Endometrial microvascular endothelial cells (primary cell): Measurements from ENCODE around the gene PDE1A. TPM values are rescaled to one million over a fixed set of nuclear protein-coding genes. Genes with fewer than 3 reads are reported as not detected.

Source experiments
- in situ Hi-C: cut with HindIII; loops from 2 replicates; pipeline ENCODE4 v1.10.0; 2017; ENCODE audit warnings: low sequenced_read_pairs, low pct_unique_long_range_greater_than_20kb; ENCODE audit errors: inconsistent ontology term
- total RNA-seq: library from RNA; depleted of rRNA; stranded (reverse); fragments of >200 nt; gene quantifications from one replicate; pipeline ENCODE4 v1.2.3, GENCODE V29; 2015; ENCODE audit errors: inconsistent ontology term

PDE1A gene
- total RNA-seq, 1 donor from 2014 or later: not detected

DNA sequence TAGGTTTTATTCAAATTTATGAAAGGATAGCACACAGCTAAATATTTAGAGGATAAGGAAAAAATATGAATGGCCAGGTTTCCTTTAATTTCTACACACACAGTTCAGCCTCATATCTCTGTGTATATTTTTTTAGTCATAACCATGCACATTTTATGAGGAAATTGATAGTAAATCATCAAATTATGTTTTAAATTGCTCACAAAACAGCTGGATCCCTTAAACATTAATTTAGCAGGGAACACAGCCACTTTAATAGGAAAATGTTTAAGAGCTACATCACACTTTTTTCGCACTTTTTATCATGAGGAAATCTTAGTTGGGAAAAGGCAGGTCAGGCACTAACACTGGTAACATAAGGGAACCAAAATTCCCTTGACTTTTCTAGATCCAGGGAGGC is 65.4 kb downstream of the PDE1A start:
- in situ Hi-C loops: no loop called here

DNA sequence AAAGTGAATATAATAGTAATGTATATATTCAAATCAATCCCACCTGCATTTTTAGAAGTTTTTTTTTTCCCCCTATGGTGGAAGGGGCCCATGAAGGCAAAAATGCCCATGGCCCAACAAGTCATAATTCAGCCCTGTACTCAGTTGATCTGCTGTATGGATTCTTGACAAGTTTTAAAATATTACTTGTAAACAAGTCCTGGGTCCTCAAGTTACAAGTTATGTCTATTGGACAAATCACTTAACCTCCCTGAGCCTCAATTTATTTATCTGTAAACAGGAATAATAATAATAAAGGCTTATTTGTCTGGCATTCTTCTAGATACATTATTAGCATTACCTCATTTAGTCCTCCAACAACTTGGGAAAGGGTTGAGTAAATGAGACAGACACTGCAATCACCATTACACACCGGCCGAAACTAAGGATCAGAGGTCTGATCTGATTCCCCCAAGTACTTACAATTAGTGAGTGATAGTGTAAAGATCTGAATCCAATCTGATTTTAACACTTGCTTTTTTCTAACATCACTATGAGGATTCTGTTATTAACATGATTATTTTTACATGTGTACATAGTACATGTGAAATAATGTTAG is 66.1 kb downstream of the PDE1A start:
- in situ Hi-C loops: no loop called here

DNA sequence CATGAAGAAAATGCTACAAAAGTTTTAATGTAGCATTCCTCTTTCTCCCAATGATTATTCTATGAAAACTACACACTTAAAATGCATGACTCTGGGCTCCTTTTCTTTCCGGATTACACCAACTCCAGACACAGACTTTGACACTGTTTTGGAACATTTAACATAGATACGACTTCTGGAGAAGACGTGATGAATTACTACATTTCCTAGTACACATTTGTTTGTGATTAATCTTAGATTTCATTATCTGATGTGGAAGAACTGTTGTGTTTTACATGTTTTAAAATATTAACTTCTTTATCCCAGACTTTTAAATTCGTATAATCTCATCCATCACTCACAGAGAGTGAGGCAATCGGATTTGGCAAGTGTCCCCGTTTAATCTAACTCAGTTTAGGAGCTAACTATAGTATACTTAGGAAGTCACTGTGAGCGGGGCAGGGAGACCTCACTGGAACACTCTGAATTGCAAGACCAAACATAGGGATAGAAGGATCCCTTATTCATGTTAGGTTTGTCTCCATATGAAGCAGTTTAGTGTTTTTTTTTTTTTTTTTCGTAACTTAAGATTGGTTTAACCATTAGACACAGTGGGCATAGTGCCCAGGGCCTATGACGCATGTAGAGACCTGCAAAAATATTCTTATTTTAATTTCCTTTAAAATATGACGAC is 66.7 kb downstream of the PDE1A start:
- in situ Hi-C loops: no loop called here

DNA sequence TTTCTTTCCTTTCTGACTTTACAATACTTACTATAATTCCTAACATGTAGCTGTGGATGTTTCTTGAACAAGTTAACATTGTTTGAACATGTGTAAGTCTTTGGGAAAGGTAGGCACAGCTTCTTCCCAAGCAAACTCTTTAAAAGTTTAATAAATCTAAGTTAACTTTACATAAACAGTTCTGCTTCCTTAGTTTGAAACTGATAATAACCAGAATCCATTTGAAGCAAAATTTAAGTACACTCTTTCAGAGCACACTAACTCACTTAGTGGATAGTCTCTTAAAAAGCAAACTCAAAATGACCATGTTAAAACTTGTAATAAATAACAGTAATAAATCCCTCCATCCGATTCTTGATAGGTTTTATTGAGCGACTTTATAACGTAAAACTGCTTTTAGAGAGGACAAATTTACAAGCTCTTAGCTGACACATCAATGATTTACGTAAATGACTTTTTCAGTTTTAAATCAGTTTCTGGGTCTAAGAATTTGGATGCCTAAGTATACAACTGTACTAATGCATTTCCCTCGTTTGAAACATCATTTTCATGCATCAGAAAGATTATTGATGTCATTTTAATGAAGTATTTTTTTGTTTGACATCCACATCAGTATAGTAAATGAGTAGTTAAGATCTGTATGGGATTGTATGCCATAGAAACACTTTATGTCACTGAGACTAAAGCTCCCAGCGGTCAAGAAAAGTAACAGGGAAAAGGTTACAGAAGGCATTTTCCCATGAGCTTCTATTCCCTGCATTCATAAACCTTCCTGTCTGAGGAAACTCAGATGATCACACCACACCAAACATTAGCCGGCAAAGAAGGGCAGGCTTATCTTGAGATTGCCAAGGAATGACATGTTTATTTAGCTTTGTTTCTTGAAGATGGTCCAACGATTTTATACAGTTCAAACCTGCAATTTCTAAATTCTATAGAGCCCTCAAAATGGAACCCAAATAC is 67.5 kb downstream of the PDE1A start:
- in situ Hi-C loops: no loop called here

DNA sequence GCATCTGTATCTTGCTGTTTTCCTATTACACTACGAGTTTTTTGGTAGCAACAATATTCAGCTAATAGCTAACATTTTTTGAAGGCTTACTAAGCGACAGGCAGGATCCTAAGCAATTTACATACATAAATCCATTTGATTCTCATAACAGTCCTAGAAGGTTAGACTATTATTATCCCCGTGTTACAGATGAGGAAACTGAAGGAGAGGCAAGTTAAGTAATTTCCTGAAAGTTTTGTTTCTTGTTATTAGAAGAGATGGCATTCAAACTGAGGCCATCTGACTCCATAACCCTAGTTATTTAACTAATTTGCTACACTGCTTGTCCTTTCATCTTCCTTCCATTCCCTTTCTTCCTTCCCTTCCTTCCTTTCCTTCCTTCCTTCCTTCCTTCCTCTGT is 68.2 kb downstream of the PDE1A start:
- in situ Hi-C loops: no loop called here

DNA sequence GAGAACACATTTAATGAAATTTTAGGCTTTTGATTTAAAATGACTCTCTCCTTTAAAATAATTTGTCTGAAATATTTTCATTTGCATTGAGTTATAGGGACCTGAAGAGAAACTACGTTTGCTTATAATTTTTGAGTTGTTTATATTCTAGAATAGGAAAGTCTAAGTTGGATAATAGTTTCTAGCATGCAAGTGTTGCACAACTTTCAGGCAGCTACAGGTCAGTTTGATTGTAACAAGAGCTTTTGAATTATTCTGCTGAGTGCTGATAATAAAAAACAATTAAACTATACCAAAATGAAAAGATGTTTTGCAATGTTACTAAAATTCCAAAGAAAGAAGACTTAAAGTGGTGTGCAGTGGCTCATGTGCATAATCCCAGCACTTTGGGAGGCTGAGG is 71.0 kb downstream of the PDE1A start:
- in situ Hi-C loops: no loop called here

DNA sequence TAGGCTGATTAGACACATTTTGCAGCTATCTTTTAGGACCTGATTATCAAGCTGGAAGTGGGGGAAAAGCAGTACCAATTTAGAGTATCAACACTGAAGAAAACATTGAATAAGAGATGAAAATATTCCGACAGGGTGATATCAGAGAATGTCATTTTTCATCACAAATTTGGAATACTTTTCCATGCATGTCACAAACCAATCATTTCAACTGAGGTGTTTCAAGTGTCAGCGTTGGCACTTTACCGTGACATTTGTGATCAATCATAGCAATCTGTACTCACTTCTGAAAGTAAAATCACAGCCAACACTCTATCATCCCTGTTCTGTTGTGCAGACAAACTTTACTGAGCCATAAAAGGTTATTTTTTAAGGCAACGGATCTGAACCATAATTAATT is 75.4 kb downstream of the PDE1A start:
- in situ Hi-C loops: no loop called here

DNA sequence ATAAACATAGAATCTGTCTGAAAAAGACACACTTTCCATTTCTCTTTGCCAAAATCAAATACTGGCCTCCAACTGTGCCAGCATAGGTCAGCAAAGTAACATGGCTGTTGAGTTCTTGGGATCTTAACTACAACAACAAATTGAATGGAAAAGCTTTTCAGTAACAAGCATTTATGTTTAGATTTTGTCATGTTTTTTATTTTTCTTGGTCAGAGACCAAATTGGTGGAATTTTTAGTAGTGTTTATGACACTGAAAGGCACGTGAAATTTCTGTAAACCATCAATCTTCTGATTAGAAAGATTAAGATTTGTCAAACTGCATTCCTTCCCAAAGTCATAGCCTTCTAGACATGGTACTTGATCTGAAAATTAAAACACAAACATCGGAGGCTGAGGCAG is 77.6 kb downstream of the PDE1A start:
- in situ Hi-C loops: no loop called here

DNA sequence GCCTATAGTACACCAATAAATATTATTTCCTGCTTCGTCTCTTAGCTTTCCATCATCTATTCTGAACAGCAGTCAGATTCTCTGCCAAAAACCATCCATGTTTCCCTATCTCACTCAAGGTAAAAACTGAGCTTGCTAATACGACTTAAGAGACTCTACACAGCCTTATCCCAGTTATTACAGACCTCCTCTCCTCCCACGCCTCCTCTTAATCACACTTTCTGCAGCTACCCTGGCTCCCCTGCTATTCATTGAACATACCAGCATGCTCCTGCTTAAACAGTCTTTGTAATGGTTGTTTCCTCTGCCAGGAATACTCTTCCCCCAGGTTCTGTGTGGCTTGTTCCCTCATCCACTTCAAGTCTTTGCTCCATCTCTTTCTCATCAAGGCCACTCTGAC is 81.5 kb downstream of the PDE1A start:
- in situ Hi-C loops: no loop called here

DNA sequence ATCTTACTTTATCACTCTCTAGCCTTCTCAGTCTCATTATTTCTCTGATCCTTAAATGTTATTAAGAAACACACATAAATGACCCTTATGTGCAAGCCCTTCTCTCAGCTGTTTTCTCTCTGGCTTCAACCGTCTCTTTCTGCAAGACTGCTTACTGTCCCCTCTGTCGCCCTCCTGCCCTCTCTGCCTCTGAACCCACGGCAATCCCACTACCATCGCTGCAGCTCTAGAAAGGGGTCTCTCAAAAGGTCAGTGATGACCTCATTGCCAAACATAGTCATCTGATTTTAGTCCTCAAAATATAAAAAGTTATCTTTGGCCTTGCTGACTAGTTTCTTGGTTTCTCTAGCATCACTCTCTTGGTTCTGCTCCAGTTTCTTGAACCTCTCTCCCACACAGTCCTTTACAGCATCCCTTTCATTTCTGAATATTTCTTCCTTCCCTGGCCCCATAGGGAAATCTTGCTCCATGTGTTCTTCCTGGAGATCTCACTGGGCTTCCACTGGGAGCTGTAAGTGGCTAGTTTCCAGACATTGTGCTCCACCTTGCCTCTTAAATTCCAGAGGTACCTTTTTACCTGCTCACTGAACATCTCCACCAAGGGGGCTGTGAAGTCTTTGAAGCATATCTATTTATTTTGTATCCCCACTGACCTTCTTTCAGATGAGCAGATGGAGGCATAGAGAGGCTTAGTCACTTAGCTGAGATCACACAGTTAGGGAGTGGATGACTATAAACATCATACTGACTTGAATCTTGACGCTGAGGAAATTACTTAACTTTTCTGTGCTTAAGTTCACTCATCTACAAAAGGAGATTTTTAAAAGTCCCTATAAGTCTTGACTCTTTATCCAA is 96.2 kb downstream of the PDE1A start:
- in situ Hi-C loops: no loop called here

DNA sequence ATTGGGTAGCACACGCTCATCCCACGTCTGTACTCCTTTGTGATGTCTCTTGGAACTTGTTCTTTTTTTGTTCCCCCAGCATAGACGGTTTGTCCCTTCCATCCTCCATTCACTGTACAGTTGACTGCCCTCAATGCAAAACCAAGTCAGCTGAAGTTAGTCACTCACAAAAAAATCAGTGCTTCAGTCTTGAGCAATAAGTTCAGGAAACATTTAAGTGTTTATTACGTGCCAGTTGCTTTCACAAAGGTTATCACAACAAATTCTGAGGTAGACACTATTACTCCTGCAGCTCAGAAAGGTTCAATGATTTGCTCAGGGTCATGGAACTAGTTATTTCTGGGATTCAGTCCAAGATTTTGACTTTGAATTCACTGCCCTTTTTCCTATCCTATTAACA is 102.2 kb downstream of the PDE1A start:
- in situ Hi-C loops: no loop called here

DNA sequence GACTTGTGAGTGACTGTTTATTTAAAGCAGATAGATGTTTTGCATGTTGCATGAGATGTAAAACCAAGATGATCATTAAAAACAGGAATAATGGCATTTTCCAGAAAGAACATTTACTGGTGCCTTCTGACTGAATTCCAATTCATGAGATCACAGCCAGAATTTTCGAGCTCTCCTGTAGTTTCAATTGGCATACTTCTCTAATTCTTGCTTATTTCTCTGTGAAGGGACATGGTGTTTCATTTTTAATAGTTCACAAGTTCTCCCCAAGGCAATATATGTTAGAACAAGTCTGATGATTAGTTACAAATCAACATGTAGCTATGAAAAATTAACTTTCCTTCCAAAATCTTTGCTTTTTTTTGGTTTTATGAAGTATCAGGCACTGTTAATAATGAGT is 105.7 kb downstream of the PDE1A start:
- in situ Hi-C loops: no loop called here

DNA sequence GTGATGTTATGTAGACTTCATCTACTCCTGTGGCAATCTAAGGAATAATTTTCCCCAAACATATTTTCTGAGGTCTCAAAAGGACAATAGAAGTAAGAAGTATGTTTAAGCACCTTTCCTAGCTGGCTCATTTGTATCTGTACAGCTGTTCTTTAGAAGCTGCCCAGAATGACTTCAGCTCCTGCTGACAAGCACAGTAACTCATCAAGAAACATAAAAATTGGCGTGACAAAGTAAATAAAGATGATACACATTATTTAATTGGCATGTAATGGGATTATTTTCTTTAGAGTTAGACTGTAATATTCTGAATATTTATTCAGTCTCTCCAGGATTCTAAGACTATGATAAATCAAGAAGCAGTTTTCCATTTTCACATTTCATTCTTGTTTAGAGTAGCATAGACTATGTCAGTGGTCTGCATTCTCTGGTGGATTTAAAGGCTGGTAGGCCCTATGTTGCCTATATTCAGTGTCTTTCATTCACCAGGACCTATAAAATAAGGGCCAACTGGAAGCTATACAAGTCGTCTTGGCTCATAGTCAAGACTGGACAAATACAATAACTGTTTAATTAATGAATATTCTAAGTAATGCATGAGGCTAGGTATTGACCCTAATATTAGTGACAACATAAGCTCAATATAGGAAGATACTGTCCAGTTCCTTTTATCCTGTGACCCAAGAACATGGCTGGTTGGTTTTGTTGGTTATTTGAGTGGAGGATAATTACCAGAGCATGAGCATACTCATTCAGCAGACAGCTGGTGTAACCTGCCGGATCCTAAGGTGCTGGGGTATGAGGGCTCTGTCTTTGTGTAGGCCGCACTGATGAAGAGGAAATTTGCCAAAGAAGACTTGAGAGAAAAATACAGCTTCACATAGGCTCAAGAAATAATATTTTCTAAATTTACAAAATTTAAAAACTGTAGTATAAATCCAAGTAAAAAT is 107.0 kb downstream of the PDE1A start:
- in situ Hi-C loops: no loop called here

DNA sequence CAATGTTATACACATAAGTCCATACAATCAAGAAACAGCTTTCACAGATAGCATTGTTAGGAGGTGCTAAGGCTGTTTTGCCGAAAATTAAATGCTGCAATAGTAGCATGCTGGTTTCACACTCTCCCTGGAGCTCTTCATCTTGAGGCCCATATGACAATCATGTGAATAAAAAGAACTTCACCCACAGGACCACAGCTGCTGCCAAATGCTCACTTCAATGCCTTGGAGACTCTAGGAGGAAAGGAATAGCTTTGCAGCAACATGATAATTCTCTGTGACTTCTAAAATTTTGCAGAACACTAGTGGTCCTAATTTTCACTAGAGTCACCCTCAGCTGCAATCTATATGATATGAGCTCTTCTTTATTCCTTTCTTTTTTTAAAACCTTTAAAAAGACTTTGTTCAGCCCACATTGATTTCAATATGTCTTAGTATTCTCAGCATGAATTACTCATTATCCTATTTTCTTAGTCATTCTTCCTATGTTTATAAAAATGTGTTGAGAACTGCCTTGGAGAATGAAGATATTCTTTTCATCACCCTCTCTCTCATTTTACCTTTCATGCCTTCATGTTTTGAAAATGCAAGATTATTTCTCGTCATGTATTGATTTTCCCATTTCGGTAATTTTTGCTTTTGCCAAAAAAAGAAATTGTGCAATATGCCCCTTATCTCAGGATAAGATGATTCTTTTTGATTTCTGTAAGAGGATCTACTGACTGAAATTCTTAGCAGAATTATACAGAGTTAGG is 108.2 kb downstream of the PDE1A start:
- in situ Hi-C loops: no loop called here

DNA sequence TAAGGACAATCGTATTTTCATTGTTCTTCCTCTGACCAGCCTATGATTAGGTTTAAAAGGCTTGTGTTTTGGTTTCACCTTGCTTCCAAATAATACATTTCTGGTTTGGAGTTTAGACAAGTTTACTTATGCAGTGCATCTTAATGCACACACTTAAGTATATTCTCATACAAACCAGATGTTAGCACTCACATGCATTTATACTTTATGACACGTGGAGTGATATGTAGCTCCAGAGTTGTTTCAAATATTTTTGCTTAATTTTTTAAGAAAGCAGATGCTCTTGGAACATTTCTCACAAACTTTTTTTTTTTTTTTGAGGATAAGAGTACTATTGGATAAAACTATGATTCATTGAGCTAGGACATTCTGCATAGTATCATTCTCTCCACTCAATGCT is 109.9 kb downstream of the PDE1A start:
- in situ Hi-C loops: no loop called here

DNA sequence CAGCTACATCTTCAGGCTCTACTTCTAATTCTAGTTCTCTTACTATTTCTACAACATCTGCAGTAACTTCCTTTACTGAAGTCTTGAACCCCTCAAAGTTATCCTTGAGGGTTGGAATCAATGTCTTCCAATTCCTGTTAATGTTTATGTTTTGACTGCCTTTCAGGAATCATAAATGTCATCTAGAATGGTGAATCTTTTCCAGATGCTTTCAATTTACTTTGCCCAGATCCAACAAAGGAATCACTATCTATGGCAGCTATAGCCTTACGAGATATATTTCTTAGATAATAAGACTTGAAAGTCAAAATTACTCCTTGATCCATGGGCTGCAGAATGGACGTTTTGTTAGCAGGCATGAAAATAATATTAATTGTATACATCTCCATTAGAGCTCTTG is 123.9 kb downstream of the PDE1A start:
- in situ Hi-C loops: no loop called here

DNA sequence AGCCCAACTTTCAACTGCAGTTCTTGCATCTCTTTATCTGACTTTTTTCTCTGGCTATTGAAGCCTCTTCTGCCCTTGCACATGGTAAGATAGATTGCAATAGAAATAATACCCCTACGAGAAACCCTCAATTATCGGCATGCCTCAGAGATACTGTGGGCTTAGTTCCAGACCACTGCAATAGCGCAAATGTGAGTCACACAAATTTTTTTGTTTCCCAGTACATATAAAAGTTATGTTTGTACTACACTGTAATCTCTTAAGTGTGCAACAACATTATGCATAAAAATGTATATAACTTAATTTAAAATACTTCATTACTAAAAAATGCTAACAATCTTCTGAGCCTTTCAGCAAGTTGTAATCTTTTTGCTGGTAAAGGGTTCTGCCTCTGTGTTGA is 124.7 kb downstream of the PDE1A start:
- in situ Hi-C loops: no loop called here
